ENCODE data around the gene PATJ. TPM values are rescaled to one million over a fixed set of nuclear protein-coding genes. Genes with fewer than 3 reads are reported as not detected.
A peak's percentile ranks its signal among the peaks of the same experiment; 100 is the strongest.

PATJ gene
- total RNA-seq, 6 experiments from 2014 or later: 19.0 to 49.0 (median 26.7) TPM

GRCh38 chr1:62084310-62084890, 342.1 kb downstream of the PATJ start:
- Histone ChIP-seq H3K4me3 (no peak overlapping the region), H3K36me3 (peaks cover 0 to 30% (median 5%) of the 10 kb centered on the region in 4 donors), H3K27me3 (no peaks in the 10 kb centered on the region), H3K9me3 (no peaks in the 10 kb centered on the region), H3K27ac (no peak overlapping the region), H3K4me1 (peaks cover 0 to 6% (median 0%) of the 10 kb centered on the region in 4 donors)
- intact Hi-C loops (cut with DNase I): no loop called here
- ATAC-seq (no peak), DNase-seq (no peak)
- no peak for TF ChIP-seq CTCF (IDR thresholded peaks at IDR 0.05)
- TF ChIP-seq POLR2A (IDR thresholded peaks at IDR 0.05): no peak
- WGBS (ENCODE audit: insufficient coverage, low coverage, low lambda C conversion rate, missing lambda C conversion rate): 63% methylated on average over 9 of the region's 9 CpGs

DNA sequence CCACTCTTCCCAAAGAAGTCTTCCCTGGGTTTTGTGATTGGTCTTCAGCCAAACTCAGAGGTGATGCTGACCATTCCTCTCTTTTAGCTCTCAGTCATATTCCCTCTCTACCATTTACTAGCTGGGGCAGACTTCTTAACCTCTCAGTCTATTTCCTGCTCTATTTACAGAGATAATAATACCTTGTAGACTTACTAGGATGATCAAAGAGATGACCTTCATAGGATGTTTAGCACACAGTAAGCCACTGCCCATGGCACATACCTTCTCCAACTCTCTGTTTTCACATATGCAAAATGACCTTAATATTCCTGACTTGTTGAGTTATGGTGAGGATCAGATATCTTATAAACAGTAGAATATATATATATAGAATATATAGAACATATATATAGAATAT, 346.2 kb downstream of the PATJ start:
- Histone ChIP-seq H3K4me1 (peaks cover 0 to 21% (median 2%) of the 10 kb centered on the region in 4 donors), H3K9me3 (no peaks in the 10 kb centered on the region), H3K36me3 (peaks cover 0 to 13% (median 3%) of the 10 kb centered on the region in 4 donors), H3K27ac (no peak overlapping the region), H3K4me3 (no peak overlapping the region), H3K27me3 (no peaks in the 10 kb centered on the region)
- intact Hi-C loops (cut with DNase I): no loop called here
- ATAC-seq: no peak
- TF ChIP-seq CTCF (IDR thresholded peaks at IDR 0.05) (no peak), POLR2A (IDR thresholded peaks at IDR 0.05) (no peak)
- no peak for DNase-seq

- DNase-seq (no peak), ATAC-seq (peak; percentile 51 to 81 (median 70))
- H3K9me3 ChIP-seq: no peaks in the 10 kb centered on the region
- intact Hi-C loops (cut with DNase I): no loop called here
- WGBS (ENCODE audit: insufficient coverage, low coverage, low lambda C conversion rate, missing lambda C conversion rate): 60% methylated on average over 2 of the region's 2 CpGs
- H3K27ac ChIP-seq: no peak overlapping the region
- H3K4me3 ChIP-seq: no peak overlapping the region
- TF ChIP-seq POLR2A (IDR thresholded peaks at IDR 0.05) (no peak), CTCF (IDR thresholded peaks at IDR 0.05) (no peak)
- peaks cover 0 to 24% (median 2%) of the 10 kb centered on the region in 4 donors for H3K4me1 ChIP-seq
- H3K36me3 ChIP-seq: peaks cover 0 to 9% (median 3%) of the 10 kb centered on the region in 4 donors
- H3K27me3 ChIP-seq: no peaks in the 10 kb centered on the region
Measured at GRCh38 chr1:62089570-62089969, 347.3 kb downstream of the PATJ start.

GRCh38 chr1:62090016-62090415, 347.7 kb downstream of the PATJ start:
- peak in 1 of 4 donors; percentile 17 for ATAC-seq
- 56% methylated on average over 5 of the region's 5 CpGs for WGBS (ENCODE audit: insufficient coverage, low coverage, low lambda C conversion rate, missing lambda C conversion rate)
- H3K36me3 ChIP-seq: peaks cover 0 to 5% (median 2%) of the 10 kb centered on the region in 4 donors

GRCh38 chr1:62092110-62092509, 349.8 kb downstream of the PATJ start:
- intact Hi-C loops (cut with DNase I): no loop called here
- Histone ChIP-seq H3K36me3 (no peaks in the 10 kb centered on the region), H3K4me1 (peaks cover 0 to 24% (median 2%) of the 10 kb centered on the region in 4 donors), H3K9me3 (no peaks in the 10 kb centered on the region), H3K4me3 (no peak overlapping the region), H3K27ac (no peak overlapping the region), H3K27me3 (no peaks in the 10 kb centered on the region)
- TF ChIP-seq CTCF (IDR thresholded peaks at IDR 0.05) (no peak), POLR2A (IDR thresholded peaks at IDR 0.05) (no peak)
- WGBS (ENCODE audit: insufficient coverage, low coverage, low lambda C conversion rate, missing lambda C conversion rate): 84% methylated on average over 4 of the region's 4 CpGs
- ATAC-seq: peak in 2 of 4 donors; percentile 27 to 45
- DNase-seq: no peak

More at GRCh38 chr1:62090016-62090415, 347.7 kb downstream of the PATJ start:
- no peak overlapping the region for H3K4me3 ChIP-seq
- peaks cover 0 to 24% (median 2%) of the 10 kb centered on the region in 4 donors for H3K4me1 ChIP-seq
- no peaks in the 10 kb centered on the region for H3K9me3 ChIP-seq
- TF ChIP-seq POLR2A (IDR thresholded peaks at IDR 0.05): no peak
- no peaks in the 10 kb centered on the region for H3K27me3 ChIP-seq
- no peak for DNase-seq
- intact Hi-C loops (cut with DNase I): no loop called here
- H3K27ac ChIP-seq: no peak overlapping the region
